A673 (cell line): ENCODE results near the gene APOBEC3C.

ENCODE experiments used
- EZH2 ChIP-seq: fragments of 200-600 bp; sonication (generic); IDR thresholded peaks from 2 replicates; pipeline ENCODE4 v1.6.1; 2017; ENCODE audit warnings: borderline replicate concordance, low read depth, mild to moderate bottlenecking, mixed read lengths, antibody characterized with exemption, low read length; ENCODE audit not compliant: poor library complexity, severe bottlenecking
- TF ChIP-seq, protein P1 (sequence below): fragments of 300-800, 200-600 bp; sonication (generic); conservative IDR thresholded peaks from 2 replicates; pipeline ENCODE4 v1.5.1; 2017; ENCODE audit warnings: low read depth, mild to moderate bottlenecking, antibody characterized with exemption, low read length, moderate library complexity, mixed read lengths

DNA sequence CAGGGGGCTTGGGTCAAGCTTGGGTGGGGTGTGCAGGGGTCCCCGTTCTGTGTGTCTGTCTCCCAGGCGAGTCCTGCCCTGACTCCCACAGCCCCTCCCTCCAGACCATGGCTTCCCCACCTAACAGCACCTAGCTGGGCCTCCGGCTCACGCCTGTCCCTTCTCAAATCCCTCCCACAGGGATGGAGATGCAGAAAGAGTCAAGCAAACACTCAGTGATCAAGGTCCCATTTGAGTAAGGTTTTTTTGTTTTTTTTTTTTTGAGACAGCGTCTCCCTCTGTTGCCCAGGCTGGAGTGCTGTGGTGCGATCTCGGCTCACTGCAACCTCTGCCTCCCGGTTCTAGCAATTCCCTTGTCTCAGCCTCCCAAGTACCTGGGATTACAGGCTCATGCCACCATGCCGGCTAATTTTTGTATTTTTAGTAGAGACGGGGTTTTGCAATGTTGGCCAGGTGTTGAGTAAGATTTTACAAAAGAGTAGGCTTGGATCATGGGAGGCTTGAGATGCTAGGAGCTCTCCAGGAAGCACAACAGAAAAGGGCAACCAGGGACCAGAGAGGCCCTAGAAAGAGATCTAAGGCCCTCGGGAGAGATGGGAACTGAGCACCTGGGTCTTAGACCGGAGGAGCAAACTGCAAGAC lies 12.6 kb downstream of the APOBEC3C start:
- TF ChIP-seq, protein P1, sequence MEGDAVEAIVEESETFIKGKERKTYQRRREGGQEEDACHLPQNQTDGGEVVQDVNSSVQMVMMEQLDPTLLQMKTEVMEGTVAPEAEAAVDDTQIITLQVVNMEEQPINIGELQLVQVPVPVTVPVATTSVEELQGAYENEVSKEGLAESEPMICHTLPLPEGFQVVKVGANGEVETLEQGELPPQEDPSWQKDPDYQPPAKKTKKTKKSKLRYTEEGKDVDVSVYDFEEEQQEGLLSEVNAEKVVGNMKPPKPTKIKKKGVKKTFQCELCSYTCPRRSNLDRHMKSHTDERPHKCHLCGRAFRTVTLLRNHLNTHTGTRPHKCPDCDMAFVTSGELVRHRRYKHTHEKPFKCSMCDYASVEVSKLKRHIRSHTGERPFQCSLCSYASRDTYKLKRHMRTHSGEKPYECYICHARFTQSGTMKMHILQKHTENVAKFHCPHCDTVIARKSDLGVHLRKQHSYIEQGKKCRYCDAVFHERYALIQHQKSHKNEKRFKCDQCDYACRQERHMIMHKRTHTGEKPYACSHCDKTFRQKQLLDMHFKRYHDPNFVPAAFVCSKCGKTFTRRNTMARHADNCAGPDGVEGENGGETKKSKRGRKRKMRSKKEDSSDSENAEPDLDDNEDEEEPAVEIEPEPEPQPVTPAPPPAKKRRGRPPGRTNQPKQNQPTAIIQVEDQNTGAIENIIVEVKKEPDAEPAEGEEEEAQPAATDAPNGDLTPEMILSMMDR = no peak
- TF ChIP-seq EZH2 = no peak
